Nephron (organoid): ENCODE measurements around the gene RNF44.

Experiments used
- H3K27ac Mint-ChIP-seq, 3 experiments: 2 replicates each; pipeline ENCODE4 v1.8.0; 2020; ENCODE audit warnings: mixed read lengths in 3 of 3, mild to moderate bottlenecking in 2 of 3, moderate library complexity in 1 of 3
- H3K27me3 Mint-ChIP-seq: 2 replicates; pipeline ENCODE4 v1.8.0; 2021; ENCODE audit warnings: low read depth, mild to moderate bottlenecking, moderate library complexity, mixed read lengths
- H3K36me3 Mint-ChIP-seq: 2 replicates; pipeline ENCODE4 v1.8.0; 2020; ENCODE audit warnings: low read depth, mixed read lengths
- H3K4me1 Mint-ChIP-seq: 2 replicates; pipeline ENCODE4 v1.8.0; 2020; ENCODE audit warnings: mixed read lengths
- H3K4me3 Mint-ChIP-seq, 3 experiments: 2 replicates each; pipeline ENCODE4 v1.8.0; 2020; ENCODE audit warnings: mild to moderate bottlenecking in 3 of 3, mixed read lengths in 3 of 3, moderate library complexity in 2 of 3
- H3K9me3 Mint-ChIP-seq: 2 replicates; pipeline ENCODE4 v1.8.0; 2020; ENCODE audit warnings: mixed read lengths
- TF ChIP-seq, protein P1 (sequence below), 3 experiments: fragments of 200-600 bp; sonication (generic); IDR thresholded peaks; one replicate each; pipeline ENCODE4 v1.5.0; 2021; ENCODE audit warnings: antibody characterized with exemption in 3 of 3; ENCODE audit not compliant: unreplicated experiment in 3 of 3

Gene RNF44

DNA sequence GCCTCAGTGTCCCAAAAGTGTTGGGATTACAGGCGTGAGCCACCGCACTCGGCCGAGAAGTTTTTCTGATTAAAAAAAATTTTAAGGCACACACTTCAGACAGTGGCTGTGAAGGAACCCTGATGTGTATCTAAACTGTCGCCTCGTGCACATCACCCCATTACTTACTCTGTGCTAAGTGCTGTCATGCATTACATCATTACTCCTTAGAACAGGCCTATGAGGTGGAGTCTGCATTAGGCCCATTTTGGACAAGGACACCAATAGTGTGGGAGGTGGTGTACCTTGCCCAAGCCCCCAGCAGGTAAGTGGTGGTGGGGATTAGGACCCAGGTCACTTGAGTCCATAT lies 8.2 kb upstream of the RNF44 start:
- Mint-ChIP-seq H3K9me3 (no peaks in the 10 kb centered on the region), H3K27me3 (peaks cover 17% of the 10 kb centered on the region), H3K27ac (no peak overlapping the region), H3K4me3 (peak overlapping the region; percentile 76 to 93 (median 83)), H3K36me3 (no peaks in the 10 kb centered on the region), H3K4me1 (peaks cover 21% of the 10 kb centered on the region)
- TF ChIP-seq, protein P1, sequence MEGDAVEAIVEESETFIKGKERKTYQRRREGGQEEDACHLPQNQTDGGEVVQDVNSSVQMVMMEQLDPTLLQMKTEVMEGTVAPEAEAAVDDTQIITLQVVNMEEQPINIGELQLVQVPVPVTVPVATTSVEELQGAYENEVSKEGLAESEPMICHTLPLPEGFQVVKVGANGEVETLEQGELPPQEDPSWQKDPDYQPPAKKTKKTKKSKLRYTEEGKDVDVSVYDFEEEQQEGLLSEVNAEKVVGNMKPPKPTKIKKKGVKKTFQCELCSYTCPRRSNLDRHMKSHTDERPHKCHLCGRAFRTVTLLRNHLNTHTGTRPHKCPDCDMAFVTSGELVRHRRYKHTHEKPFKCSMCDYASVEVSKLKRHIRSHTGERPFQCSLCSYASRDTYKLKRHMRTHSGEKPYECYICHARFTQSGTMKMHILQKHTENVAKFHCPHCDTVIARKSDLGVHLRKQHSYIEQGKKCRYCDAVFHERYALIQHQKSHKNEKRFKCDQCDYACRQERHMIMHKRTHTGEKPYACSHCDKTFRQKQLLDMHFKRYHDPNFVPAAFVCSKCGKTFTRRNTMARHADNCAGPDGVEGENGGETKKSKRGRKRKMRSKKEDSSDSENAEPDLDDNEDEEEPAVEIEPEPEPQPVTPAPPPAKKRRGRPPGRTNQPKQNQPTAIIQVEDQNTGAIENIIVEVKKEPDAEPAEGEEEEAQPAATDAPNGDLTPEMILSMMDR (IDR thresholded peaks at IDR 0.05; ENCODE audit: unreplicated experiment in 3 of 3) = no peak

DNA sequence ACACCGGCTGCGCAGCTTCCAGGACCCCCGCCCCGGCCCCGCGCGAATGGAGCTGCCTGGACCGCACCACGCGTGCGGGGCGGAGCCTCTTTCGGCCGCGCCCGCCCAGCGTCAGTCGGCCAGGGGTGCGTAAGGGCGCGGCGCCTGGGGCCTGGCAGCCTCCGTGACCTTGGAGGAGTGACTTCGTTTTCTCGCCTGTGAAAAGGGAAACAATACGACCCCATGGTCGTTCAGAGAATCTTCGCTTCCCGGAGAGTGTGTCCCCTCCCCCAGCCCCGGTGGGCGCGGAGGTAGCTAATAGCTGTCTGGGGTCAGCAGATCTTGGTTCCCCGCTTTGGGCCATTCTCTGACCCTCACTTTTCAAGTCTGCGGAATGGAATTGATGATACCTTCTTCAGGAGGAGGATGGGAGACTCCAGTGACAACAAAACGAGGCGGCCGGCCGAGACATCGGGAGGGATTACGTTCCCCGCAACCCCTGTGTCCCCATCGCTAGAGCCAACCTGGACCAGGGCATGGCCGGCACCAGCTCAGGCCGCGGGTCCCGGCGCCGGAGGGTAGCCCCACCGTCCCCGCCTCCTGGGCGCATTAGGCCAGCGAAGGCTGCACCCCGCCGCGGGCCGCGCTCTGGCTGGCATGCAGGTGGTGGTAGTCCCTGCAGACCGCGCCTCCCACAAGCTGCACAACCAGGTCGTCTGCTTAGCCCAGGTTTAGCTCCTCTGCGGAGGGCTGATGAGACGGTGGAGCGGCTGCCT lies 6.4 kb upstream of the RNF44 start:
- Mint-ChIP-seq H3K9me3 (no peaks in the 10 kb centered on the region), H3K36me3 (no peaks in the 10 kb centered on the region), H3K4me3 (peak overlapping the region; percentile 90 to 94 (median 93)), H3K27me3 (peaks cover 17% of the 10 kb centered on the region), H3K4me1 (peaks cover 36% of the 10 kb centered on the region), H3K27ac (peak overlapping the region in 2 of 3 experiments; percentile 90 to 92)
- TF ChIP-seq, protein P1 (IDR thresholded peaks at IDR 0.05; ENCODE audit: unreplicated experiment in 3 of 3) = no peak

DNA sequence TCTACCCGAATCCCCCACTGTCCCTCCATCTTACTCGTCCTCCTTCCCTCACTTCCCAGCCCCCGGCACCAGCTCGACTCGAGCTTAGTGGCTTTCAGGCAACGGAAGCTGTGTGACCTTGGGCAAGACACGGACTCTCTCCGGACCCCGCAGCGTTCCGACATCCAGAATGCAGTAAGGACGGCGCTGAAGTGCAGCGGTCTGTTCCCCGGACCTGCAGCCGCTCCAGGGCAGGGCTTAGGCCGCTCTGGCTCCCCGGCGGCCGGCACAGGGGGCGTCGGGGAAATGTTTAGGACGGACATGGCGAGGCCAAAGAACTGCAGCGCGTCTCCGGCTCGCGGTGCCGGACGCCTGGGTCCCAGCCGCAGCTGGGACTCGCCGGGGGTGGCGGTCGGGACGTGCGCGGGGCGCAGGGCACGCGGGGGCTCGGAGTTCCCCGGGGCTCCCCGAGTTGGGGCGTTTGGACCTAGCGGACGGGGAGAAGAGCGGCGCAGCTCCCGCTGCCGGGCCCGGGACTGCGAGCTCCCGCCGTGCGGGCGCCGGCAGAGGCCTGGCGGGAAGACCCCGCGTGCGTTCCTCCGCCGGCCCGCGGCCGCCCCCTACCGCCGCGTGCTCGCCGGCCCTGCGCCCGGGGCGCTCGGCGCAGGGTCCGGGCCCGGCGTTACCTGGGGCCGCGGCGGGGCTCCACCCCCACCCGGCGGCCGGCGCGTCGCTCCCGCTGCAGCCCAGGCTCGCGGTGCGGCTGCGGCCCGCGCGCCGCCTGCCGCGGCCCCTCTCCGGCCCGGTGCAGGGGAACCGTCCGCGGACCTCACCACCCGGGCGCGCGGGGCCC lies 5.6 kb upstream of the RNF44 start:
- peak overlapping the region; percentile 86 to 93 (median 88) for H3K4me3 Mint-ChIP-seq
- no peaks in the 10 kb centered on the region for H3K36me3 Mint-ChIP-seq

DNA sequence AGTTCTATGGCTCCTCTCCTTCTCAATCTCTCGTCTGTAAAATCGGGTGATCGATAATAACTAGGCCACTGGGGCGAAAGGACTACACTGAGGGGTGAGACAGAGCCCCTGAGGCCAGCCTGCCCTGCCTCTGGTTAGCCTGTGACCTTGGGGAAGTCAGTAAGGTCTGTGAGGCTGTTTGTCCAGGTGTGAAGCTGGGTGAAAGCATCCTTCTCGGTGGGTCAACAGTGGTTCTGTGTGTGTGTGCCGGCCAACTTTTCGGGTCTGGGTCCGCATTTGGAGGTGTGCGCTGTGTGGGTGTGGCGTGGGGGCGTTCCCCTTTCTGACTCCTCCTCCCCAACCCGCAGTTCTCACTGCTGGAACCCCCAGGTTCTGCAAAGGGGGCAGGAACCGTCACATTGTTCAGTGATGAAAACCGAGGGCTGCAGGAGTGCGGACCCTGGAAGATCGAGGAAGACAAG lies 5.0 kb upstream of the RNF44 start:
- peak overlapping the region; percentile 84 to 88 (median 86) for H3K4me3 Mint-ChIP-seq

More for the DNA sequence above, 5.6 kb upstream of the RNF44 start:
- peaks cover 17% of the 10 kb centered on the region for H3K27me3 Mint-ChIP-seq
- no peaks in the 10 kb centered on the region for H3K9me3 Mint-ChIP-seq
- TF ChIP-seq, protein P1 (IDR thresholded peaks at IDR 0.05; ENCODE audit: unreplicated experiment in 3 of 3) = peak in 1 of 3 experiments; percentile 21
- H3K4me1 Mint-ChIP-seq = peaks cover 44% of the 10 kb centered on the region
- peak overlapping the region; percentile 73 to 92 (median 92) for H3K27ac Mint-ChIP-seq

DNA sequence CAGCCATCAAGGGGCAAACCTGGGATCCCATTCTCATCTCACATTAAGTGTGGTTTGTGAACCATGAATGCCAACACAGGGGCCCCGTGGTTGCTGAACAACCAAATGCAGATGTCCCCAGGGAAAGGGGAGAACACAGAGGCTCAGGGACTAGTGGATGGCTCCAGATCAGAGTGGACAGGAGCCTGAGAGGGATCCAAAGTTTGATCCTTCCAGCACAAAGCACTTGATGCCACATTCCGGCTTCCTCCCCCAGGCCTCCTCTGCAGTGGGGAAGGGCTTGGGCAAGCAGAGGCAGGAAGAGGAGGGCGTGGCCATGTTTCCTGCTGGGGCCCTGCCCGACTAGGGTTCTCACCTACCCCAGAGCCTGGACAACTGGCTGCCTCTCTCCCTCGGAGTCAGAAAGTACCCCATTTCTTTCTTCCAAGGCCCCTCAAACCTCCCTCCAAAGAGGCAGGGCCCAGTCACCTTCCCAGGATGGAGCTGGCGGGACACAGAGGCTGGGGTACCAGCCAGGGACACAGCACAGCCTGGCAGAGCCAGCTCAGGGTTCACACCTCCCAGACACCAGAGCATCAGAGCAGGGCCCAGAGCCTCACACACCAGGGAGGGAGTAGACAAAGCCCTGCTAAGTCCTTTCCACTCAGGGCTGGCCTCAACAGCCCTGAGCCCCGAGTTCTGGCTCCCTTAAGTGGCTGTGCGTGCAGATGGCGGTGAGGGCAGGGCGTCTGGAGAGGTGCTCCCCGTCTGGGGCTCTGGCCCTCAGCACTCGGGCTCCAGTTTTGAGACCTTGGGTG lies 4.3 kb upstream of the RNF44 start:
- TF ChIP-seq, protein P1 (IDR thresholded peaks at IDR 0.05; ENCODE audit: unreplicated experiment in 3 of 3) = no peak
- Mint-ChIP-seq H3K9me3 (no peaks in the 10 kb centered on the region), H3K4me1 (peaks cover 46% of the 10 kb centered on the region), H3K4me3 (peak overlapping the region; percentile 84 to 88 (median 86)), H3K36me3 (no peaks in the 10 kb centered on the region), H3K27ac (peak overlapping the region; percentile 73 to 92 (median 92)), H3K27me3 (peaks cover 15% of the 10 kb centered on the region)

More for the DNA sequence above, 5.0 kb upstream of the RNF44 start:
- TF ChIP-seq, protein P1 (IDR thresholded peaks at IDR 0.05; ENCODE audit: unreplicated experiment in 3 of 3) = no peak
- Mint-ChIP-seq H3K27me3 (peaks cover 15% of the 10 kb centered on the region), H3K4me1 (peaks cover 46% of the 10 kb centered on the region), H3K36me3 (no peaks in the 10 kb centered on the region), H3K9me3 (no peaks in the 10 kb centered on the region), H3K27ac (peak overlapping the region; percentile 73 to 92 (median 92))
